GM19324 (cell line): ENCODE results near the gene GABARAPL2.

ENCODE experiments used
- ATAC-seq: cut with Tn5 transposase; IDR thresholded peaks from one replicate; pipeline ENCODE4 v1.9.1; 2021; ENCODE audit warnings: mild to moderate bottlenecking, moderate library complexity; ENCODE audit not compliant: unreplicated experiment, low FRiP score

GABARAPL2 gene

GRCh38 chr16:75552951-75553350 is 13.2 kb upstream of the GABARAPL2 start:
- ATAC-seq, result no peak

- ATAC-seq, result no peak
Observed at GRCh38 chr16:75555213-75555706, 10.9 kb upstream of the GABARAPL2 start.

GRCh38 chr16:75555707-75556430 is 10.3 kb upstream of the GABARAPL2 start, which contains the start of gene TMEM231:
Gene TMEM231 (minus strand): TSS chr16:75556252. CDS start chr16:75556209, 43 bp downstream.
- ATAC-seq, result peak; percentile 98

- no peak for ATAC-seq
Observed at GRCh38 chr16:75556431-75556950, 9.7 kb upstream of the GABARAPL2 start.

GRCh38 chr16:75558846-75559401 is 7.3 kb upstream of the GABARAPL2 start:
- no peak for ATAC-seq

- ATAC-seq, result no peak
Observed at GRCh38 chr16:75559564-75560372, 6.4 kb upstream of the GABARAPL2 start.

GRCh38 chr16:75565640-75566039 is 539 bp upstream of the GABARAPL2 start:
- ATAC-seq, result peak; percentile 13

- ATAC-seq, result no peak
Observed at GRCh38 chr16:75566758-75567255, 628 bp downstream of the GABARAPL2 start.

GRCh38 chr16:75567911-75568310 is 1.7 kb downstream of the GABARAPL2 start:
- ATAC-seq, result no peak

- ATAC-seq, result no peak
Observed at GRCh38 chr16:75570396-75571065, 4.4 kb downstream of the GABARAPL2 start.

- ATAC-seq, result no peak
Observed at GRCh38 chr16:75572864-75573542, 6.8 kb downstream of the GABARAPL2 start.

- ATAC-seq, result no peak
Observed at GRCh38 chr16:75573955-75574354, 7.8 kb downstream of the GABARAPL2 start.

- no peak for ATAC-seq
Observed at GRCh38 chr16:75575958-75576357, 9.8 kb downstream of the GABARAPL2 start.

GRCh38 chr16:75576384-75576811 is 10.2 kb downstream of the GABARAPL2 start:
- ATAC-seq, result no peak

GRCh38 chr16:75578212-75578611 is 12.0 kb downstream of the GABARAPL2 start:
- ATAC-seq, result no peak

- ATAC-seq, result no peak
Observed at GRCh38 chr16:75578725-75579124, 12.5 kb downstream of the GABARAPL2 start.

GRCh38 chr16:75579281-75579834 is 13.2 kb downstream of the GABARAPL2 start:
- ATAC-seq, result no peak

- peak; percentile 61 for ATAC-seq
Observed at GRCh38 chr16:75584108-75584507, 17.9 kb downstream of the GABARAPL2 start.

- ATAC-seq, result no peak
Observed at GRCh38 chr16:75588716-75589115, 22.5 kb downstream of the GABARAPL2 start.
